GM10266 (cell line): ENCODE data around the gene NAV2.

ENCODE experiments used
- DNase-seq: peaks from one replicate; pipeline ENCODE4 v3.0.0; 2012; ENCODE audit errors: extremely low spot score
- TF ChIP-seq, protein P1 (sequence below): IDR thresholded peaks from 2 replicates; pipeline ENCODE4 v1.5.1; 2012; ENCODE audit warnings: mild to moderate bottlenecking, low read depth; ENCODE audit not compliant: control insufficient read depth, insufficient read depth; ENCODE audit errors: missing control alignments

NAV2 gene

GRCh38 chr11:19677381-19678080 lies 35.1 kb upstream of the NAV2 start:
- no peak for DNase-seq
- TF ChIP-seq, protein P1, sequence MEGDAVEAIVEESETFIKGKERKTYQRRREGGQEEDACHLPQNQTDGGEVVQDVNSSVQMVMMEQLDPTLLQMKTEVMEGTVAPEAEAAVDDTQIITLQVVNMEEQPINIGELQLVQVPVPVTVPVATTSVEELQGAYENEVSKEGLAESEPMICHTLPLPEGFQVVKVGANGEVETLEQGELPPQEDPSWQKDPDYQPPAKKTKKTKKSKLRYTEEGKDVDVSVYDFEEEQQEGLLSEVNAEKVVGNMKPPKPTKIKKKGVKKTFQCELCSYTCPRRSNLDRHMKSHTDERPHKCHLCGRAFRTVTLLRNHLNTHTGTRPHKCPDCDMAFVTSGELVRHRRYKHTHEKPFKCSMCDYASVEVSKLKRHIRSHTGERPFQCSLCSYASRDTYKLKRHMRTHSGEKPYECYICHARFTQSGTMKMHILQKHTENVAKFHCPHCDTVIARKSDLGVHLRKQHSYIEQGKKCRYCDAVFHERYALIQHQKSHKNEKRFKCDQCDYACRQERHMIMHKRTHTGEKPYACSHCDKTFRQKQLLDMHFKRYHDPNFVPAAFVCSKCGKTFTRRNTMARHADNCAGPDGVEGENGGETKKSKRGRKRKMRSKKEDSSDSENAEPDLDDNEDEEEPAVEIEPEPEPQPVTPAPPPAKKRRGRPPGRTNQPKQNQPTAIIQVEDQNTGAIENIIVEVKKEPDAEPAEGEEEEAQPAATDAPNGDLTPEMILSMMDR, result no peak

DNA sequence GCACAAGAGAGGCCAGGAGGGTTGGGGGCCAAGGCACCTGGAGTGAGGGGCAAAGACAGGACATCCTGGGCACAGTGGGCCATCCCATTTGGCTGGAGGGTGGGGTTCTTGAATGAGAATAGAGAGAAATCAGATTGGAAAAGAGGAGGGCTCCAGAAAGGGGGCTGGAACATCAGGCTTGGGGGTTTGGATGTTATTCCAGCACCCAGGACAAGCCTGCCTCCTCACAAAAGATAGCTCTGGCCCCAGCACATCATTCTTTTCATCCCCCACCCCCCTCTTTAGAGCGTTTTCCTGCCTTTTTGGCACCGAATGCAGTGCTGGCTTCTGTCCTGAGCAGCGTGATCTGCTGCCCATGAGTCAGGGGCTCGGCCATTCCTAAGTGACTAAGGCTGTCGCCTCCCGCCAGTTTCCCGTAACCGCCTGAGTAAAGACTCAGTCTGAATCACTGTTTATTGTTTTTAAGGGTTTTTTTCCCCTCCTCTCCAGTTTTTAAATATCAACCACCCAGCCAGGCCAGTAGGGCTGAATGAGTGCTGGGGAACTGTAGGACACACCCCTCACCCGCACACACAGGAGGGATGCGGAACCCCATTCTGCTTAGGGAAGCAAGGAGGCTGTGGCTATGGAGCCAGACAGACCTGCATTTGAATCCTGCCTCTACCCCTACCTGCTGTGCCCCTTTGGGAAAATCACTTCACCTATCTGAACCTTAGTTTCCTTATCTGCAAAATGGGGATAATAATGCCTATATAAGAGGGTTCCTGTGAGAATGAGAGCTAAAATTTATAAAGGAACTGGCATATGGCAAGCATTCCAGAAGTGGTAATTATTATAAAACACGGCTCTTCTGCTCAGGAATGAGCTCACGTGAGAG lies 32.4 kb upstream of the NAV2 start:
- DNase-seq, result no peak
- TF ChIP-seq, protein P1, result no peak

DNA sequence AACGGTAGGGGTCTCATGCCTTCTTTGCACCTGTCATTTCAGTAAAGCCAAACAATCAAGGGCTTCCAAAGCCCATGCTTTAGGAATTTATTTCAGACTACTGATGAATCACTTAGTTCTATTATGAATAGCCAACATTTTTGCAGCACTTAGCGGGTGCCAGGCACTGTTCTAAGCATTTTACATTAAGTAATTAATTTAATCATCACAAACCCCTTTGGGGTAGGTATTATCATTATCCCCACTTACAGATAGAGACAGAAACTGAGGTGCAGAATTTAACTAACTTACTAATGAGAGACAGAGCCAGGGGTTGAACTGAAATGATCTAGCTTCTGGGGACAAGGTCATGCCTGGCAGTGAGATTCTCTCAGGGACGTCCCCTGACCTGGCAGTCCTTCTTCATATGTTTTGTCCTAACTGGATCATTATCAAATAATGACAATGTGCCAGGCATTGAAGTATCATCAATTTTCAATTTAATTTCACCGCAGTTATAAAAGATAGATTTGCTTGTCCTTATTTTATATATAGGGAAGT lies 31.7 kb upstream of the NAV2 start:
- DNase-seq, result no peak
- TF ChIP-seq, protein P1, result no peak

- no peak for DNase-seq
Measured at GRCh38 chr11:19683141-19683805, 29.4 kb upstream of the NAV2 start.

GRCh38 chr11:19683862-19684491 lies 28.7 kb upstream of the NAV2 start:
- TF ChIP-seq, protein P1, result no peak

More at GRCh38 chr11:19683141-19683805, 29.4 kb upstream of the NAV2 start:
- TF ChIP-seq, protein P1, result no peak

DNA sequence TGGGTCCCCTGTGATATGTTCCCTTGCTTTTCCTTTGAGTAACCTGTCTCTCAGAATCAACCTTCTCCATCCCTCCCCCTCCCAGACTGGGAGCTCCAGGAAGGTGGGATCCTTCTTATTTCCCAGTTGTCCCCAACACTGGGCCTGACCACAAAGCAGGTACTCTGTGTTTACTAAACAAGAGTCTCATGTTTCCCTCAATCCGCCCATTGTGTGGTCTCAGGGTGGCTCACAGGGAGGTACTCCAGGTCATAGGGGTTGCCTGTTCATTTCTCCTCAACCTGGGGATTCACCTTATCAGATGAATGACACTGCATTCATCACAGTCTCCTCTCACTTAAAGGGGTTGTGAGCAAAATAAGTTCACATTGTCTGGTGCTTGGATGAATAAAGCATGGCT lies 26.4 kb upstream of the NAV2 start:
- TF ChIP-seq, protein P1, result no peak
- DNase-seq, result no peak

More at GRCh38 chr11:19683862-19684491, 28.7 kb upstream of the NAV2 start:
- DNase-seq, result no peak
